Neuronal stem cell (in vitro differentiated cells): ENCODE measurements around the gene CYS1.
"Not testable (repeated sequence)": the region's sequence is repeated elsewhere in the genome, so short reads cannot be mapped to it uniquely, and the experiment has no call there.

Source experiments
- DNase-seq: peaks from one replicate; pipeline ENCODE4 v3.0.0-alpha.2; 2013; ENCODE audit warnings: low spot score
- H2AFZ ChIP-seq: one replicate; pipeline ENCODE4 v1.6.1; 2013; ENCODE audit warnings: mild to moderate bottlenecking, low read length, inconsistent platforms
- H2AK5ac ChIP-seq: 2 replicates; pipeline ENCODE4 v1.6.1; 2013; ENCODE audit warnings: low read depth, mild to moderate bottlenecking, inconsistent platforms, low read length, moderate library complexity, mixed read lengths
- H2BK120ac ChIP-seq: 2 replicates; pipeline ENCODE4 v1.6.1; 2013; ENCODE audit warnings: low read depth, mild to moderate bottlenecking, inconsistent platforms, low read length, moderate library complexity, mixed read lengths
- H2BK12ac ChIP-seq: one replicate; pipeline ENCODE4 v1.6.1; 2013; ENCODE audit warnings: low read length, inconsistent platforms
- H2BK15ac ChIP-seq: 2 replicates; pipeline ENCODE4 v1.6.1; 2013; ENCODE audit warnings: mild to moderate bottlenecking, low read length, inconsistent platforms, mixed read lengths
- H2BK5ac ChIP-seq: one replicate; pipeline ENCODE4 v1.6.1; 2013; ENCODE audit warnings: inconsistent platforms, mild to moderate bottlenecking, low read length, moderate library complexity
- H3K14ac ChIP-seq: one replicate; pipeline ENCODE4 v1.6.1; 2013; ENCODE audit warnings: low read length, inconsistent platforms
- H3K18ac ChIP-seq: 2 replicates; pipeline ENCODE4 v1.6.1; 2013; ENCODE audit warnings: low read length, inconsistent platforms
- H3K23ac ChIP-seq: 2 replicates; pipeline ENCODE4 v1.6.1; 2013; ENCODE audit warnings: low read depth, mild to moderate bottlenecking, mixed read lengths, low read length, inconsistent platforms; ENCODE audit not compliant: poor library complexity
- H3K27ac ChIP-seq: replicated peaks from 3 replicates; pipeline ENCODE4 v1.5.1; 2013; ENCODE audit warnings: low read length, inconsistent platforms
- H3K27me3 ChIP-seq, 3 experiments: 2 replicates each; pipeline ENCODE4 v1.6.1; 2013; ENCODE audit warnings: low read length in 3 of 3, mild to moderate bottlenecking in 2 of 3, inconsistent platforms in 1 of 3, low read depth in 1 of 3, mixed read lengths in 1 of 3, moderate library complexity in 1 of 3; ENCODE audit not compliant: control insufficient read depth in 3 of 3, insufficient read depth in 3 of 3
- H3K36me3 ChIP-seq, 2 donors: replicated peaks in 1 of 2; 2 replicates each; pipeline ENCODE4 v1.6.1; 2013; ENCODE audit warnings: low read length in 2 of 2; ENCODE audit not compliant: control insufficient read depth in 2 of 2, insufficient read depth in 2 of 2
- H3K4ac ChIP-seq: 2 replicates; pipeline ENCODE4 v1.6.1; 2013; ENCODE audit warnings: inconsistent platforms, mild to moderate bottlenecking, low read length, moderate library complexity
- H3K4me1 ChIP-seq, 2 donors: 1 replicate in 1 of 2; 2 replicates in 1 of 2; pipeline ENCODE4 v1.6.1; 2013; ENCODE audit warnings: low read length in 2 of 2, low read depth in 1 of 2; ENCODE audit not compliant: control insufficient read depth in 2 of 2, insufficient read depth in 1 of 2
- H3K4me2 ChIP-seq: one replicate; pipeline ENCODE4 v1.6.1; 2013; ENCODE audit warnings: mild to moderate bottlenecking, low read length, inconsistent platforms; ENCODE audit not compliant: insufficient read depth, poor library complexity, severe bottlenecking
- H3K4me3 ChIP-seq, 2 donors: 2 replicates each; pipeline ENCODE4 v1.5.1; 2013; ENCODE audit warnings: low read length in 2 of 2, mild to moderate bottlenecking in 2 of 2, inconsistent platforms in 1 of 2, moderate library complexity in 1 of 2
- H3K79me1 ChIP-seq: one replicate; pipeline ENCODE4 v1.6.1; 2013; ENCODE audit warnings: low read depth, mild to moderate bottlenecking, inconsistent platforms, low read length, moderate library complexity
- H3K9ac ChIP-seq: one replicate; pipeline ENCODE4 v1.6.1; 2013; ENCODE audit warnings: mild to moderate bottlenecking, low read depth, low read length, inconsistent platforms; ENCODE audit not compliant: poor library complexity
- H3K9me3 ChIP-seq, 2 donors: replicated peaks in 1 of 2; 2 replicates each; pipeline versions ENCODE3 to v1.6.1; 2013; ENCODE audit warnings: low read length in 2 of 2, mild to moderate bottlenecking in 2 of 2, inconsistent platforms in 1 of 2, low read depth in 1 of 2, mixed read lengths in 1 of 2, moderate library complexity in 1 of 2; ENCODE audit not compliant: control insufficient read depth in 2 of 2, insufficient read depth in 1 of 2
- H4K8ac ChIP-seq: one replicate; pipeline ENCODE4 v1.6.1; 2013; ENCODE audit warnings: low read depth, mild to moderate bottlenecking, inconsistent platforms, low read length, moderate library complexity
- H4K91ac ChIP-seq: one replicate; pipeline ENCODE4 v1.6.1; 2013; ENCODE audit warnings: low read length, low read depth, mild to moderate bottlenecking, inconsistent platforms; ENCODE audit not compliant: poor library complexity
- WGBS, 2 donors: extraction: QIAGEN DNeasy Blood & Tissue Kit; methylation state at CpG; one replicate each; pipeline ENCODE4 v1.1.7; 2013; ENCODE audit warnings: missing lambda C conversion rate in 2 of 2, mixed read lengths in 1 of 2; ENCODE audit not compliant: insufficient read length in 2 of 2, insufficient replicate concordance in 1 of 2; ENCODE audit errors: extremely low coverage in 2 of 2; 5-methylcytosine and 5-hydroxymethylcytosine counted together

The CYS1 gene

DNA sequence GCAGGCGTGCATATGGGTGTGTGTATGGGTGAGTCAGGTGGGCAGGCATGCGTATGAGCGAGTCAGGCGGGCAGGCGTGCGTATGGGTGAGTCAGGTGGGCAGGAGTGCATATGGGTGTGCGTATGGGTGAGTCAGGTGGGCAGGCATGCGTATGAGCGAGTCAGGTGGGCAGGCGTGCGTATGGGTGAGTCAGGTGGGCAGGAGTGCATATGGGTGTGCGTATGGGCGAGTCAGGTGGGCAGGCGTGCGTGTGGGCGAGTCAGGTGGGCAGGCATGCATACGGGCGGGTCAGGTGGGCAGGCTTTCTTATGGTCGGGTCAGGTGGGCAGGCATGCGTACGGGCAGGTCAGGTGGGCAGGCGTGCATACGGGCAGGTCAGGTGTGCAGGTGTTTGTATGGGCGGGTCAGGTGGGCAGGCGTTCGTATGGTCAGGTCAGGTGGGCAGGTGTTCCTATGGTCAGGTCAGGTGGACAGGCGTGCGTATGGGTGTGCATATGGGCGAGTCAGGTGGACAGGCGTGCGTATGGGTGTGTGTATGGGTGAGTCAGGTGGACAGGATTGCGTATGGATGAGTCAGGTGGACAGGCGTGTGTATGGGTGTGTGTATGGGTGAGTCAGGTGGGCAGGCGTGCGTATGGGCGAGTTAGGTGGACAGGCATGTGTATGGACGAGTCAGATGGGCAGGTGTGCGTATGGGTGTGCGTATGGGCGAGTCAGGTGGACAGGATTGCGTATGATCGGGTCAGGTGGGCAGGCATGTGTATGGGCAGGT is 65.6 kb downstream of the CYS1 start:
- peaks cover 0 to 10% (median 0%) of the 10 kb centered on the region in 3 experiments for H3K27me3 ChIP-seq
- H3K79me1 ChIP-seq = peaks cover 11% of the 10 kb centered on the region
- H3K9ac ChIP-seq = no peak overlapping the region
- H3K23ac ChIP-seq = peak overlapping the region; percentile 80
- peaks cover 5% of the 10 kb centered on the region in 2 donors for H3K4me1 ChIP-seq
- H3K4ac ChIP-seq = no peak overlapping the region
- peak overlapping the region; percentile 72 for H2BK120ac ChIP-seq
- H3K27ac ChIP-seq = no peak overlapping the region
- no peak overlapping the region for H3K4me2 ChIP-seq
- no peaks in the 10 kb centered on the region for H3K36me3 ChIP-seq
- H3K9me3 ChIP-seq = peaks cover 1 to 4% of the 10 kb centered on the region in 2 donors
- no peak overlapping the region for H2BK5ac ChIP-seq
- H4K91ac ChIP-seq = no peak overlapping the region
- no peak overlapping the region for H2AFZ ChIP-seq
- H4K8ac ChIP-seq = peak overlapping the region; percentile 29
- H2AK5ac ChIP-seq = peak overlapping the region; percentile 21
- no CpG with 5 or more reads among the region's 42 CpGs for WGBS, 2 donors
- H3K14ac ChIP-seq = peak overlapping the region; percentile 82
- H3K18ac ChIP-seq = no peak overlapping the region
- H2BK15ac ChIP-seq = no peak overlapping the region
- H2BK12ac ChIP-seq = peak overlapping the region; percentile 22
- no peak for DNase-seq
- peak overlapping the region in 1 of 2 donors; percentile 67 for H3K4me3 ChIP-seq

DNA sequence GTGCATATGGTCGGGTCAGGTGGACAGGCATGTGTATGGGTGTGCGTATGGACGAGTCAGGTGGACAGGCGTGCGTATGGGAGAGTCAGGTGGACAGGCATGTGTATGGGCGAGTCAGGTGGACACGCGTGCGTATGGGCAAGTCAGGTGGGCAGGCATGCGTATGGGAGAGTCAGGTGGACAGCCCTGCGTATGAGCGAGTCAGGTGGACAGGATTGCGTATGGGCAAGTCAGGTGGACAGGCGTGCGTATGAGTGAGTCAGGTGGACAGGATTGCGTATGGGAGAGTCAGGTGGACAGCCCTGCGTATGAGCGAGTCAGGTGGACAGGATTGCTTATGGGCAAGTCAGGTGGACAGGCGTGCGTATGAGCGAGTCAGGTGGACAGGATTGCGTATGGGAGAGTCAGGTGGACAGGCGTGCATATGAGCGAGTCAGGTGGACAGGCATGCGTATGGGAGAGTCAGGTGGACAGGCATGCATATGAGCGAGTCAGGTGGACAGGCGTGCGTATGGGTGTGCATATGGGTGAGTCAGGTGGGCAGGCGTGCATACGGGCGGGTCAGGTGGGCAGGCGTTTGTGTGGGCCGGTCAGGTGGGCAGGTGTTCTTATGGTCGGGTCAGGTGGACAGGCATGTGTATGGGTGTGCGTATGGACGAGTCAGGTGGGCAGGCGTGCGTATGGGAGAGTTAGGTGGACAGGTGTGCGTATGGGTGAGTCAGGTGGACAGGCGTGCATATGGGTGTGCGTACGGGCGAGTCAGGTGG is 66.4 kb downstream of the CYS1 start:
- H3K14ac ChIP-seq = peak overlapping the region; percentile 8
- DNase-seq, H2AK5ac ChIP-seq, H4K91ac ChIP-seq, H3K9ac ChIP-seq, H3K27ac ChIP-seq, H3K36me3 ChIP-seq, H4K8ac ChIP-seq, H2AFZ ChIP-seq, H3K4ac ChIP-seq, H2BK15ac ChIP-seq, H3K9me3 ChIP-seq, H3K4me1 ChIP-seq, H2BK120ac ChIP-seq, H3K4me2 ChIP-seq, H2BK5ac ChIP-seq: not testable (repeated sequence)
- peak overlapping the region in 1 of 2 donors; percentile 23 for H3K4me3 ChIP-seq
- H3K79me1 ChIP-seq = peaks cover 11% of the 10 kb centered on the region
- H3K27me3 ChIP-seq = peaks cover 0 to 10% (median 0%) of the 10 kb centered on the region in 3 experiments
- H2BK12ac ChIP-seq = peak overlapping the region; percentile 22
- peak overlapping the region; percentile 80 for H3K23ac ChIP-seq
- WGBS, 2 donors = no CpG with 5 or more reads among the region's 43 CpGs
- peak overlapping the region; percentile 19 for H3K18ac ChIP-seq

DNA sequence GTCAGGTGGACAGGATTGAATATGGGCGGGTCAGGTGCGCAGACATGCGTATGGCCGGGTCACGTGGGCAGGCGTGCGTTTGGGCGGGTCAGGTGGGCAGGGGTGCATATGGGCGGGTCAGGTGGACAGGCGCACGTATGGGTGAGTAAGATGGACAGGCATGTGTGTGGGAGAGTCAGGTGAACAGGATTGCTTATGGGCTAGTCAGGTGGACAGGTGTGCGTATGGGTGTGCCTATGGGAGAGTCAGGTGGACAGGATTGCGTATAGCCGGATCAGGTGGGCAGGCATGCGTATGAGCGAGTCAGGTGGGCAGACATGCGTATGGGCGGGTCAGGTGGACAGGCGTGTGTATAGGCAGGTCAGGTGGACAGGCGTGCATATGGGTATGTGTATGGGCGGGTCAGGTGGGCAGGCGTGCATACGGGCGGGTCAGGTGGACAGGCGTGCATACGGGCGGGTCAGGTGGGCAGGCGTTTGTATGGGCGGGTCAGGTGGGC is 67.2 kb downstream of the CYS1 start:
- Histone ChIP-seq H3K27ac (no peak overlapping the region), H3K4me2 (no peak overlapping the region), H3K27me3 (peaks cover 0 to 10% (median 0%) of the 10 kb centered on the region in 3 experiments), H2BK15ac (no peak overlapping the region), H3K36me3 (no peaks in the 10 kb centered on the region), H3K14ac (no peak overlapping the region), H3K18ac (no peak overlapping the region), H2BK5ac (no peak overlapping the region), H3K23ac (peak overlapping the region; percentile 0), H4K91ac (no peak overlapping the region), H2AFZ (no peak overlapping the region), H2AK5ac (peak overlapping the region; percentile 60), H3K9ac (peak overlapping the region; percentile 37), H3K4me3 (peak overlapping the region in 1 of 2 donors; percentile 41), H3K9me3 (peaks cover 1 to 4% of the 10 kb centered on the region in 2 donors), H4K8ac (peak overlapping the region; percentile 56), H3K4me1 (peaks cover 5 to 7% of the 10 kb centered on the region in 2 donors), H2BK120ac (no peak overlapping the region), H2BK12ac (no peak overlapping the region), H3K79me1 (peaks cover 11% of the 10 kb centered on the region), H3K4ac (no peak overlapping the region)
- WGBS, 2 donors = no CpG with 5 or more reads among the region's 29 CpGs
- no peak for DNase-seq
